ENCODE measurements around the gene TMEM200C.

- TF ChIP-seq FOXP2 (optimal IDR thresholded peaks at IDR 0.05; ENCODE audit: borderline replicate concordance, extremely low read depth, extremely low read length, insufficient read depth) (no peak), REST (IDR thresholded peaks at IDR 0.05; ENCODE audit: insufficient read depth in 1 of 2, low read depth in 2 of 2, low read length in 2 of 2) (no peak)
Observed at GRCh38 chr18:5841518-5841917, 53.8 kb downstream of the TMEM200C start.

Data from PFSK-1 (cell line).